H54 (cell line): Measurements from ENCODE around the gene CREB3L1.

ENCODE experiments used
- DNase-seq: peaks from one replicate; pipeline ENCODE4 v3.0.0; 2011; ENCODE audit warnings: low spot score, mixed read lengths; ENCODE audit not compliant: insufficient read length
- FAIRE-seq: peaks from 3 replicates; lab custom pipeline; 2011; peaks lifted over from hg19 to GRCh38; lab: Jason Lieb, UNC
- POLR2A ChIP-seq: IDR thresholded peaks from 2 replicates; pipeline ENCODE4 v1.6.1; 2011; ENCODE audit warnings: low read depth, mild to moderate bottlenecking, low read length

Gene CREB3L1

DNA sequence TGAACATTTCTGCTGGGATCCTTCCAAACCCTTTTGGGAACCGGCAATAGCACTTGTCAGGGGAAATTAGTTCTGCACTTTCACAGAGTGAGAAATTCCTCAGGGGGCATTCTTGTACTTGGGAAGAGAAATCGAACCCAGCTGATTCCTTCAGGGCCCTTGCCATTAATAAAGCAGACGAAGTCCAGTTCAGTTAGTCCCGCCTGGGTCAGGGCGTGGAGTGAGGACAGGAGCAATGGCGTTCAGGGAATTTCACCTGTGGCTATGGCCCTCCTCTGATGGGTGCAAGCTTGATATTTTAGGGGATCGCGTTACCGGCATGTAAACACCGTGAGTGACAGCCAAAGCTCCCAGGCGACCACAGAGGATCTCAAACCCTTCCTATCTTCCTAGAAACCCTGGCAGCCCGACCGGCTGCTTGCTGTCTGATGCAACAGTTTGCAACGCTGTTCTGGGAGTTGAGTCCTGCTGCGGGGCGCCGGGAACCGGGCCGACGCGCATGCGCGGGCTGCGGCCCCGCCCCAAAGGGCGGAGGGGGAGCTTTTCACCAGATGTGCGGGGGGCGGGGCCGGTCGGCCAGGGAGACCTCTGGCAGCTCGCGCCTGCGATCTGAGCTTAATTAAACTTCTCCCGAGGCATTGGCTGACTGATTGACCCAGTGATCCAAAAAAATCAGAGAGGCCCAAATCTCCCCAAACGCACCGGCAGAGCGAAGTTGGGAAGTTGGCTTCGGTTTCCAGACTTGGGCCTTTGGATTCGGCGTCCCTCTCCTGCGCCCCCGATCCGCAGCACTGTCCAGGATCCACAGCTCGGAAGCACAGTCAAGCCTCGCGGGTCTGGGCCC, 34.3 kb upstream of the CREB3L1 start:
- DNase-seq = peak; percentile 94
- TF ChIP-seq POLR2A = peak; percentile 60
- FAIRE-seq = no peak

GRCh38 chr11:46243796-46244109, 33.7 kb upstream of the CREB3L1 start:
- FAIRE-seq = no peak
- TF ChIP-seq POLR2A = no peak

GRCh38 chr11:46246521-46246920, 30.9 kb upstream of the CREB3L1 start:
- no peak for FAIRE-seq
- DNase-seq = no peak
- TF ChIP-seq POLR2A = no peak

More at GRCh38 chr11:46243796-46244109, 33.7 kb upstream of the CREB3L1 start:
- DNase-seq = no peak

DNA sequence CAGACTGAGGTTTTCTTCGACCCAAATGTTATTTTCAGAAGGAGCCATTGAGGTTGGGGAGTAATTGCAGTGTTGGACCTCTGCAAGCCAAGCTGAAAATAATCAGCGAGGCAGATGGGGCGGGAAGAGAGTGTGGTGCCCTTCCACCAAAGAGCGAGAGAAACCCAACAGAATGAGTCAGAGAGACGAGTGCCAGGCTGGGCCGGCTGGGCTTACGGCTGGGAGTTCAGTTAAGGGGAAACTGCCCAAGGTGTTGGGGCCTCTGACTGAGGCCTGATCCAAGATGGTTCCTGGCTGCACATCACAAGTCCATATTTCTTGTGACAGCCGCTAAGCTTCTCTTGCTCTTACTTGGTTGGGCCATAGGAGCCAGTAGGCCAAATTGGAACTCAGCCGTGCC, 30.4 kb upstream of the CREB3L1 start:
- DNase-seq (peak; percentile 76), FAIRE-seq (no peak)
- peak; percentile 9; the same call in 1 of the 2 replicates for TF ChIP-seq POLR2A

- TF ChIP-seq POLR2A = no peak
- FAIRE-seq (no peak), DNase-seq (no peak)
Measured at GRCh38 chr11:46247659-46248058, 29.8 kb upstream of the CREB3L1 start.

- peak; percentile 89 for DNase-seq
- FAIRE-seq = no peak
- TF ChIP-seq POLR2A = no peak
Measured at GRCh38 chr11:46248289-46249102, 29.0 kb upstream of the CREB3L1 start.

- no peak for TF ChIP-seq POLR2A
- DNase-seq = no peak
- FAIRE-seq = no peak
Measured at GRCh38 chr11:46249103-46249937, 28.1 kb upstream of the CREB3L1 start.

DNA sequence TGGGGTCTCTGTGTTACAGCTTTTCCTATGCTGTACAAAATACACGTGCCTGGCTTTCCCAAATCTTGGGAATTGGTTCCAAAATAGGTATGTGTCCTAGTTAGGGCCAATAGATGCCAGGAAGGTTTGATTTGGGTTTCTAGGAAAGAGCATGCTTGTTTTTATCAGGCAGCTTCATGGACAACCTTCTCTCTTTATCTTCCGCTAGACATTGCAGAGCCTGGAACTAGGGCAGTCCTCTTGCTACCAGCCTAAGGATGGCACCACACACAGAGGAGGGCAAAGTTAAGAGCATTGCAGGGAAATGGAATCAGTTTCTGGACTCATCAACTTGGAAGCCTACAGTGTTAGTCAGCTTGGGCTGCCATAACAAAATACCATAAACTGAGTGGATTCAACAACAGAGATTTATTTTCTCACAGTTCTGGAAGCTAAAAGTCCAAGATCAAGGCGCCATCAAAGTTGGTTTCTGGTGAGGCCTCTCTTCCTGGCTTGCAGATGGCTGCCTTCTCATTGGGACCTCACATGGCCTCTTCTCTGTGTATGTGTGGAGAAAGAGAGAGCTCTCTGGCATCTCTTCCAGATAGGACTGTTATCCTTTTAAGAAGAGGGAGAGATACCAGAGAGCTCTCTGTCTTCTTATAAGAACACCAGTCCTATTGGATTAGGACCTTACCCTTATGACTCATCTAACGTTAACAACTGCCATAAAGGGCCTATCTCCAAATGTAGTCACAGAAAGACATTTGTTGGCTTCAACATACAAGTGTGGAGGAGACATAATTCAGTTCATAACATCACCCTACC, 27.3 kb upstream of the CREB3L1 start:
- TF ChIP-seq POLR2A = no peak
- no peak for DNase-seq
- FAIRE-seq = no peak

DNA sequence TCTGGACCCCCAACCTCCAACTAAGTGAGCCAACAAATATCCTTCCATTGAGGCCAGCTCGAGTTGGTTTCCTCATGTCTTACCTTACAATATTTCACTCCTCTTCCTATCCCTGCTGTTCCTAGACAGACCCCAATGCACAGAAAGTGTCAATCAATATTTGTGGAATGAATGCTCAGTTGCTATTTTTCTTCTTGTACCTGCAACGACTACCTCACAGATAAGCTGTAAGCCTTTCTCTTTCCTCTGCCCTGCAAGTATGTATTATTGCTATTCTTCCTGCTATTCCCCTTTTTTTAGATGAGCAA, 26.8 kb upstream of the CREB3L1 start:
- FAIRE-seq = no peak
- no peak for TF ChIP-seq POLR2A
- no peak for DNase-seq

- DNase-seq = no peak
- FAIRE-seq = no peak
- no peak for TF ChIP-seq POLR2A
Measured at GRCh38 chr11:46251954-46252353, 25.5 kb upstream of the CREB3L1 start.

DNA sequence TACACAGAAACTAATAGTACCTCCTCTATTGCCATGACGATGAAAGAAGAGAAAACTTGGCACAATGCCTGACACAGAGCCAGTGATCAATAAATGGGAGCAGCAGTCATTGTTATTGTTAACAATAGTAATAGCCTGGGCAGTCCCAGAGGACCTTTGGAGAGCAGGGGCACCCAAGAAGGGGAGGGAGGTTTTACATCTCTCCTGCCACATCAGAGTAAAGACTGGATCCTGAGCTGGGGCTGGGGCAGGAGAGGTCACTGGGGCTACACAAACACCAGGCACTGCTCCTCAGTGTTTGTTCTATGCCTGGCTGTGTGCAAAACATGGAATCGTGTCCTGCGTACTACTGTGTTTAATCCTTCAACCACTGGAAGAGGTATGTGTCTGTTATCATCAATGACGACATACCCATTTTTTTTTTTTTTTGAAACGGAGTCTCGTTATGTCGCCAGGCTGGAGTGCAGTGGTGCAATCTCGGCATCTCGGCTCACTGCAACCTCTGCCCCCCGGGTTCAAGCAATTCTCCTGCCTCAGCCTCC, 25.0 kb upstream of the CREB3L1 start:
- TF ChIP-seq POLR2A = no peak
- FAIRE-seq = no peak
- DNase-seq = no peak

DNA sequence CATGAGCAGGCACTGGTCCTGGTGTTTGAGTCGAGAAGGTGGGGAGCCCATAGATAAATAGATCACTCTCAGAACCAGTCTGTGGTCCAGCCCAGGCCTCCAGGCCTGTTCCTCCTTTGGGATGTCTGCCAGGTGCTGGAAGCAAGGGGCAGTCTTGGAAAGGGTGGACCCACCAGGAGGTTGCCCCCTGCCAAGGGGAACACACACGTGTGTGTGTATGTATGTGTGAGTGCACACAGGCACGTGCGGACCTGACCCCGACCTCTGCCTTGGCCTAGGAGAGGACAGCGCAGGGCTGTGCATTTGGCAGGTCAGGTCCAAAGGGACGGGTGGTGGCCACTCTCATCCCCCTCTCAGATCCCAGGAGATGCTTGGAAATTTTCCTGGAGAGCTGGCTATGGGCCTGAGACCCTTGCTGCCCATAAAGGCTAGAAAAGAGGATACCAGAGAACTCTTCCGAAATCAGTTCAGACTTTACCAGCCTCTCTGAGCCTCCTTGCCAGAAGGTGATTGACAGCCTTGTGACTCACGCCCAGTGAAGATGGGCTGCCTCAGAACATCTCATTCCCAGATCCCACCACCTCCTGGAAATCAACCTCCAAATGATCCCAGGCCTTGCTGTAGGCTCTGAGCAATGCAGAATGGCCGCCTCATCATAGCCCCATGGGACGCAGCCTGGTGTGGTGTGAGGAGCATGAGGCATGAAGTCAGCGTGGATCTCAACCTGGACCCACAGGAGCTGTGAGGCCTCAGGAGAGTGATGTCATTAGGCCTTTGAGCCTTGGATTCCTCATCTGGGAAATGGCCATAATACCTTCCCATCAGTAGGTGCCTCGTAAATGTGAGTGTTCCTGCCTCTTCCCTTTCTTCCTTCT, 24.0 kb upstream of the CREB3L1 start:
- FAIRE-seq = no peak
- no peak for TF ChIP-seq POLR2A

More for the DNA sequence above, 24.0 kb upstream of the CREB3L1 start:
- no peak for DNase-seq
